IPS DF 4.7 (cell line): ENCODE data around the gene SEC62.

ENCODE experiments used
- DNase-seq: peaks from one replicate; pipeline ENCODE4 v3.0.0-alpha.2; 2013; ENCODE audit warnings: low spot score; ENCODE audit errors: extremely low read depth

Gene SEC62

GRCh38 chr3:169966428-169966950 lies at the start of gene SEC62:
TSS of gene SEC62 (plus strand) at chr3:169966807. CDS start at chr3:169966823, 16 bp downstream.
- DNase-seq: peak; percentile 53

GRCh38 chr3:169923189-169923588 lies 43.4 kb upstream of the SEC62 start:
- DNase-seq: no peak

GRCh38 chr3:169923831-169924230 lies 42.8 kb upstream of the SEC62 start:
- DNase-seq: no peak

- no peak for DNase-seq
Observed at GRCh38 chr3:169929830-169930519, 36.6 kb upstream of the SEC62 start.

- no peak for DNase-seq
Observed at GRCh38 chr3:169930843-169931242, 35.8 kb upstream of the SEC62 start.

DNA sequence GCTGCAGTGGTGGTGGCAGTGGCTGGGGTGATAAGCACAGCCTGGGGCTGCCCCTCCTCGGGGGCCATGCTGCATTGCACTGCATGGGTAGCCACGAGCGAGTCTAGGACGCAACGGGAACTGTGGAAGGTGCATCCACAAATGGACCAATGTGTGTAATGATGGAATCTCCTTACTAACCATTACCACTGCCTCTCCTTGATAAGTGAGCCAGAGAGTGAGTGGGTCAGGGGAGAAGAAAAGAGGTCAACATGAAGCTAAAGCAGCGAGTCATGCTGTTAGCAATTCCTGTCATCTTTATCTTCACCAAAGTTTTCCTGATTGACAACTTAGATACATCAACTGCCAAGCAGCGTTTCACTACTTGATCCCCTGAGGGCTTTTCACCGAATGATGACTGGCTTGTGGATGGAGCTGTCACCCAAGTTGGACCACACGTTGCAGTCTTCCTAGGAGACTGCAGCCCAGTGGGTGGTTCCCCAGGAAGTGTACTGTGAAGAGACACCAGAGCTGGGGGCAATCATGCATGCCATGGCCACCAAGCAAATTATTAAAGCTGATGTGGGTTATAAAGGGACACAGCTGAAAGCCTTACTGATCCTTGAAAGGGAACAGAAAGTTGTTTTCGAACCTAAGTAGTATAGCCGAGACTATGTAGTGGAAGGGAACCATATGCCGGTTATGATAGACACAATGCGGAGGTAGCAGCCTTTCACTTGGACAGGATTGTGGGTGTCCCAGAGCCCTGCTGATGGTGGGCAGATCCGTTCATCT lies 34.7 kb upstream of the SEC62 start:
- DNase-seq: no peak

DNA sequence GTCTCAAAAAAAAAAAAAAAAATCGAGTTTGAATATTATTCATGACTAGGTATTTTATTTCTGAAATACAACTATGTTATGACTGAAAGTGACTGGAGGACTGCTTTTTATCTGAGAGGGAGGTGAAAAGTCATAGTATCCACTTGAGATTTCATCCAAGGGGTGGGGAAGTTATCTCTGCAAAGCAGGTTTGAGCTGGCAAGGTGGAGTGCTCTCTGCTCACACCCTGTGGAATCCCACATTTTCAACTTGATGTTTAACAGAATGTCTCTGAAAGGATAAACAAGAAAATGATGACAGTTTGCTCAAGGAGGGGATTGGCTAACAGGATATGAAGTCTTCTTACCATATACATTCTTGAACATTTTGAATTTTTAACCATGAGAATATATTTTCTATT lies 27.3 kb upstream of the SEC62 start:
- DNase-seq: no peak

DNA sequence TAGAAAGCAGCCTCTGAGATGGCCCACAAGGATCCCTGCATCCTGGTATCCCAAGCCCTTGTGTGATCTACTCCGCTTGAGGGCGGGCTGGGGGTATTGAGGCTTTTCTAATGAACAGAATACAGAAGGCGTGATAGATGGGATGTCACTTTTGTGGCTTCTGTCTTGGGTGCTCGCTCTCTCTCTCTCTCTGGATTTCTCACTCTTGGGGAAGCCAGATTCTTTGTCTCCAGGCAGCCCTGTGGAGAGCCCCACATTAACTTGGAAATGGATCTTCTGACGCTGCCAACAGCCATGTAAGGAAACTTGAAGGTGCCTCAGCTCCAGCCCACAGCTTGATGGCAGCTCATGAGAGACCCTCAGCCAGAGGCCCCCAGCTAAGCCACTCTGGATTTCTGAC lies 26.9 kb upstream of the SEC62 start:
- DNase-seq: no peak

DNA sequence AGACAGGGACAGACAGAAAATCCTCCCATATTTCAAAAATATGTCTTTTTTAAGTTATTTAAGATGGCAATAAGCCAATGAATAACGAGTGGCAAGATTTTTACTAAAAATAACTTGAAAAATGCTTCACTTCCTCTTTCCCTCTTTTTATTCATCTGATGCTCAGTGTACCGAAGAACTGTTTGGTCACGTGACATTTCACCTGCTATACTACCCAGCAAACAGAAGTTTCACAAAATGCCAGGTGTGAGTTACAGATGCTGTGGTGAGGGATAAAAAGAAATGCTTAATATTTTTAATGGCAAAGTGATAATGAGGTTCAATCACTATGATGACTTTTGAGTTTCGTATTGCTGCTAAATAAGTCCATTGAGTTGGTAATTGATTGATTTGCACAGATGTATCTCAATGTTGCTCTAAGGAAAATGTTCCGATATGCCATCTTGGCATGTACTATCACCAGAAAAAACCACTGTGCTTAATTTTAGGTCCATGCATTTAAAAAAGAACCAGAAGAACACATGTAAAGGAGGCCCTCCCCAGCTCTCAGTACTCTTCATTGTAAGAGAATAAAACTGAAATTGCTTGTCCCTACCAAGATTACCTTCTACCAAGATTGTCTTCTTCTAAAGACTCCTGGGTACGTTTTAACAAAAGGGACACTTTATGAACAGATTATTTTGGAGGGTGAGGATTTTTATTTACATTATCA lies 26.0 kb upstream of the SEC62 start:
- DNase-seq: no peak

DNA sequence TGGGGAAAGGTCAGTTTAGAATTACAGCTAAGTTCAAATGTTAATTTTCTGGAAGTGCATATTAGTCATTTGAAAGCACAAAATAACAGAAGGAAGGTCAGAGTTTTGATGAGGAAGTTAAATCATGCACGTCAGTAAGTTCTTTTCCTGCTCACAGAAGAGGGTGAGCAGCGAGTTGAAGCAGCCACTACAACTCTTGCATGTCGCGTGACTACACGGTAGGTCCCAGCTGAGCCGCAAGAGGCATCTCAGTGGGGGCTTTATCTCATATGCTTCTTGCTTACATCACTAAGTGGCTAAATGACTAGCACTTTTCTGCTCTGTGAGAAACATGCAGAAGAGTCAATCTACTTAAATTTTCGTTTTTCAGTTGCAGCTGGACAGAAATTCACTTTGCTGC lies 21.3 kb upstream of the SEC62 start:
- DNase-seq: no peak

- DNase-seq: no peak
Observed at GRCh38 chr3:169946336-169946735, 20.3 kb upstream of the SEC62 start.

DNA sequence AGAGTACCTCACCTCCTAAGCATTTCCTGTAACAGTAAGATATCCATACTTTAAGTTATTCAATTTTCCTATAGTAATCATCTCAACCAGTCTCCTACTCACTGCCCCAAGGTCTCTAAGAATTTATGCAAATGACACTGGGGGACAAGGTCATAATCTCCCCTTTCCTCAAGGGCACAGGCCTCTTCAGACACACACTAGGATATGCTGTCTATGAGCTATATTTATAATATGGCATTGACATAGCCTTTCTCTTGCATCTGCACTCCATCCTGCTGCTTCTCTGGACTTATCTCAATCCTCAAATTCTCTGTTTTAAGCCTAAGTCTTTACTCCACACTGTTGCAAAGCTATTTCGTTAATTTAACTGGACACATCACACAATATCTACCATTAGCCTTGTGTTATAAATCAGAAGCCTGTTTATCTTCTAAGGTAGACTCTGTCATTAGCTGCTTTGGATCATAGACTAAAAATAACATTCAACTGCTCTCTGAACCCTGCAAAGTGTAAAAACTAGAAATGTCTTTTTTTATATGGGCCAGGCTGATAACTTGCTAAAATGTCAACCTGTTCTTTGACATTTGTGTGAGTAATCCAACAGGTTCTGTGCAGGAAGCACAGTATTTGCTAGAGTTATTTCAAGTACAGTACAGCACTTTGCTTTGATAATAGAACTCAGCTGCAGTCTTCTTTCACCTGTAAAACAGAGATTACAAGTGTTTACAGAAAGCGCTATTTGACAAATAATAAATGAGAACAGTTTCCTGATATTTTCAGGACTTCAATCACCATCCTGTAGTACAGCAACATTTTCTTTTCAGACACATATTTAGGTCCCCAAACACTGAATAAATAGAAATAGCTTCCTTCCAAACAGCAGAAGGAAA lies 17.8 kb upstream of the SEC62 start:
- DNase-seq: no peak

GRCh38 chr3:169952045-169952444 lies 14.6 kb upstream of the SEC62 start:
- no peak for DNase-seq

- DNase-seq: no peak
Observed at GRCh38 chr3:169953462-169954141, 13.0 kb upstream of the SEC62 start.

DNA sequence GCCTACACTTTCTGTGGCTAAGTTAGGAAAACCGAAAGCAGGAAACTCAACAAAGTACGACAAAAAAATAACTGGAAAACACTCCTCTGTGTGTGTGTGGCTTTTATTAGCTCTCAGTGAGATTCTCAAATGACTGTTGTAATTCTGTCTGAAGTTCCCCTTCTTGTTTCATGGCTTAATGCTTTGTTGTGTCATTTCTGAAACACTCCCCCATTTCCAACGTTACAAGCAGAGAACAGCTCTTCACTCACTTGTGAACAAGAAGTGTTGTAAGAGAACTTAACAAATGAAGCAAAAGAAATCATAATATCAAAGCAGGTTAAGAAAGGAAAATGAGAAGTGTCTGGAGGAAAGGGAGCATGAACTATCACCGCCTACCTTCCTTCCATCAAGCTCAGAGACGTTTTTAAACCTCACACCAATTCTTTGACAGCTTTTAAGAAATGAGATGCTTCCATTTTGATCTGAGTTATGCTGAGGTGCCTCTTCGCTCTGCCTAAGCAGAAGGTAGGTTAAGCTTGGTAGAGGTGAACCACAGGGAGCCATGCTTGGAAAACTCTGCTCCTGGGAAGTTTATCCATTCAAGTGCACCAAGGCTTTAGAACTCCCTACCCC lies 12.4 kb upstream of the SEC62 start:
- DNase-seq: no peak

- DNase-seq: no peak
Observed at GRCh38 chr3:169955406-169955805, 11.2 kb upstream of the SEC62 start.

DNA sequence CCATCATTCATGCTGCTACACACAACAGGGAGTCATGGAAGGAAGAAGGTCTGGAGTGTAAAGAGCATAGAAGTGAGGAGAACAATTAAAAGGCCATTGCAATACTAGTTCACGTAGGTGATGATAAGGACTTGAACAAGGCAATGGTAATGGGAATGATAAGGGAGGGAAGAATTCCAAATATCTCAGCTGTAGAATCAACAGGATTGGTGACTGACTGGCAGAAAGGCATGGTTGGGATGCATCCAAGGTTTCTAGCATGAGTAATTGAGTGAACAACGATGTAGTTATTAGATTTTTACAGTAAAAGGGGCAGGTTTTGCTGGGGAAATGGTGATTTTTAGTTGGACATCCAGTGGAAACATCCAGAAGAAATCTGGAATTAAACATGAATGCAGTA lies 2.4 kb upstream of the SEC62 start:
- DNase-seq: no peak

- no peak for DNase-seq
Observed at GRCh38 chr3:169965562-169966427, 812 bp upstream of the SEC62 start.
